Right atrium auricular region (tissue), 2 donors: Measurements from ENCODE around the gene TPD52L1. TPM values are rescaled to one million over a fixed set of nuclear protein-coding genes. Genes with fewer than 3 reads are reported as not detected.

Experiments
- DNase-seq: peaks from one replicate; pipeline ENCODE4 v3.0.0-alpha.2; 2019; ENCODE audit warnings: low spot score
- H3K27ac ChIP-seq, 2 donors: fragments of 200-600 bp; sonication (generic); 1 replicate in 1 of 2; 2 replicates in 1 of 2; pipeline ENCODE4 v1.5.1; 2016 to 2019
- H3K27me3 ChIP-seq, 2 donors: fragments of 200-600 bp; sonication (generic); one replicate each; pipeline versions ENCODE4 v1.5.1 to v1.6.0; 2017 to 2019
- H3K36me3 ChIP-seq: fragments of 200-600 bp; sonication (generic); one replicate; pipeline ENCODE4 v1.5.1; 2016
- H3K4me1 ChIP-seq, 2 donors: fragments of 200-600 bp; sonication (generic); one replicate each; pipeline versions ENCODE4 v1.5.1 to v1.6.0; 2017 to 2019
- H3K4me3 ChIP-seq, 2 donors: fragments of 200-600 bp; sonication (generic); 1 replicate in 1 of 2; 2 replicates in 1 of 2; pipeline ENCODE4 v1.5.1; 2017 to 2019; ENCODE audit warnings: mild to moderate bottlenecking in 1 of 2, moderate library complexity in 1 of 2
- H3K9me3 ChIP-seq, 2 donors: fragments of 200-600 bp; sonication (generic); one replicate each; pipeline ENCODE4 v1.5.1; 2019
- CTCF ChIP-seq, 2 donors: fragments of 200-600 bp; sonication (generic); IDR thresholded peaks; one replicate each; pipeline ENCODE4 v1.5.1; 2019; ENCODE audit warnings: antibody characterized with exemption in 2 of 2
- total RNA-seq, 2 donors: library from RNA; depleted of rRNA; stranded (reverse); fragments of >200 nt; gene quantifications; one replicate each; pipeline ENCODE4 v1.1.0, GENCODE V29; 2016

Gene TPD52L1
- total RNA-seq, 2 donors from 2014 or later: 29.4 to 96.7 TPM

- H3K9me3 ChIP-seq: no peaks in the 10 kb centered on the region
- H3K36me3 ChIP-seq: peaks cover 24% of the 10 kb centered on the region
- H3K4me3 ChIP-seq: peak within 1 kb of the TSS; percentile 56 to 85
- peaks cover 0 to 35% of the 10 kb centered on the region in 2 donors for H3K4me1 ChIP-seq
- DNase-seq: peak; percentile 67
- peak within 1 kb of the TSS; percentile 85 to 88 for H3K27ac ChIP-seq
- H3K27me3 ChIP-seq: no peaks in the 10 kb centered on the region
- peak in 1 of 2 donors; percentile 18 for TF ChIP-seq CTCF (IDR thresholded peaks at IDR 0.05)
Measured at GRCh38 chr6:125301435-125302391, 148.1 kb downstream of the TPD52L1 start, which contains the start of gene HDDC2. Gene HDDC2, minus strand, starts transcription at chr6:125301967. Its CDS starts 35 bp downstream, at chr6:125301932.

- H3K4me1 ChIP-seq: peaks cover 0 to 29% of the 10 kb centered on the region in 2 donors
- no peak for TF ChIP-seq CTCF (IDR thresholded peaks at IDR 0.05)
- no peak overlapping the region for H3K27ac ChIP-seq
- DNase-seq: no peak
- no peaks in the 10 kb centered on the region for H3K27me3 ChIP-seq
- H3K36me3 ChIP-seq: peaks cover 12% of the 10 kb centered on the region
- H3K9me3 ChIP-seq: no peaks in the 10 kb centered on the region
- no peak overlapping the region for H3K4me3 ChIP-seq
Measured at GRCh38 chr6:125302840-125303511, 149.4 kb downstream of the TPD52L1 start.

GRCh38 chr6:125303512-125303854, 149.9 kb downstream of the TPD52L1 start:
- no peaks in the 10 kb centered on the region for H3K9me3 ChIP-seq
- H3K4me1 ChIP-seq: peaks cover 0 to 26% of the 10 kb centered on the region in 2 donors
- H3K36me3 ChIP-seq: peaks cover 10% of the 10 kb centered on the region
- DNase-seq: no peak
- no peak overlapping the region for H3K27ac ChIP-seq
- no peaks in the 10 kb centered on the region for H3K27me3 ChIP-seq
- H3K4me3 ChIP-seq: no peak overlapping the region
- TF ChIP-seq CTCF (IDR thresholded peaks at IDR 0.05): no peak

- Histone ChIP-seq H3K4me1 (peaks cover 0 to 9% of the 10 kb centered on the region in 2 donors), H3K36me3 (no peaks in the 10 kb centered on the region), H3K27ac (no peak overlapping the region), H3K4me3 (no peak overlapping the region), H3K9me3 (no peaks in the 10 kb centered on the region), H3K27me3 (no peaks in the 10 kb centered on the region)
- no peak for TF ChIP-seq CTCF (IDR thresholded peaks at IDR 0.05)
- DNase-seq: no peak
Measured at GRCh38 chr6:125304970-125305660, 151.5 kb downstream of the TPD52L1 start.

- no peak for DNase-seq
- Histone ChIP-seq H3K4me3 (no peak overlapping the region), H3K9me3 (no peaks in the 10 kb centered on the region), H3K27ac (no peak overlapping the region), H3K27me3 (no peaks in the 10 kb centered on the region), H3K4me1 (no peaks in the 10 kb centered on the region), H3K36me3 (no peaks in the 10 kb centered on the region)
- TF ChIP-seq CTCF (IDR thresholded peaks at IDR 0.05): no peak
Measured at GRCh38 chr6:125306756-125307149, 153.2 kb downstream of the TPD52L1 start.
